ENCODE data around the gene TPST2. TPM values are rescaled to one million over a fixed set of nuclear protein-coding genes. Genes with fewer than 3 reads are reported as not detected.

Gene TPST2
- total RNA-seq, 4 donors from 2014 or later = 44.5 to 59.4 (median 51.9) TPM

DNA sequence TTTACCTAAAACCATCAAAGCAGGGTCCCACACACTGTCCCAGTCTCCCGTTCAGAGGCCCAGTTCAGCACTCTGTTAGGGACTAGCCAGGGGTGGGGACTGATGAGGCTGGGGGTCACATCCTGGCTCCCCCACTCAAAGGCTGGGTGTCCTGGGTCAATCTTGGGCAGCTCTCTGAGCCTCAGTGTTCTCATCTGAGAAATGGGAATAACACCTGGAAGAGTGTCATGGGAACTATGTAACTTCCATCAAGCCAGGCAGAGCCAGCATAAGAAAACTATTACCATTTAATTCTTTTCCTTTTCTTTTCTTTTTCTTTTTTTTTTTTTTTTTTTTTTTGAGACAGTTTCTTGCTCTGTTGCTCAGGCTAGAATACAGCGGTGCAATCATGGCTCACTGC lies 38.4 kb downstream of the TPST2 start:
- H3K36me3 ChIP-seq = no peaks in the 10 kb centered on the region
- TF ChIP-seq POLR2A (IDR thresholded peaks at IDR 0.05) (no peak), EP300 (IDR thresholded peaks at IDR 0.05) (no peak), POLR2AphosphoS5 (IDR thresholded peaks at IDR 0.05) (no peak)
- TF ChIP-seq, protein P1, sequence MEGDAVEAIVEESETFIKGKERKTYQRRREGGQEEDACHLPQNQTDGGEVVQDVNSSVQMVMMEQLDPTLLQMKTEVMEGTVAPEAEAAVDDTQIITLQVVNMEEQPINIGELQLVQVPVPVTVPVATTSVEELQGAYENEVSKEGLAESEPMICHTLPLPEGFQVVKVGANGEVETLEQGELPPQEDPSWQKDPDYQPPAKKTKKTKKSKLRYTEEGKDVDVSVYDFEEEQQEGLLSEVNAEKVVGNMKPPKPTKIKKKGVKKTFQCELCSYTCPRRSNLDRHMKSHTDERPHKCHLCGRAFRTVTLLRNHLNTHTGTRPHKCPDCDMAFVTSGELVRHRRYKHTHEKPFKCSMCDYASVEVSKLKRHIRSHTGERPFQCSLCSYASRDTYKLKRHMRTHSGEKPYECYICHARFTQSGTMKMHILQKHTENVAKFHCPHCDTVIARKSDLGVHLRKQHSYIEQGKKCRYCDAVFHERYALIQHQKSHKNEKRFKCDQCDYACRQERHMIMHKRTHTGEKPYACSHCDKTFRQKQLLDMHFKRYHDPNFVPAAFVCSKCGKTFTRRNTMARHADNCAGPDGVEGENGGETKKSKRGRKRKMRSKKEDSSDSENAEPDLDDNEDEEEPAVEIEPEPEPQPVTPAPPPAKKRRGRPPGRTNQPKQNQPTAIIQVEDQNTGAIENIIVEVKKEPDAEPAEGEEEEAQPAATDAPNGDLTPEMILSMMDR (IDR thresholded peaks at IDR 0.05) = no peak
- H3K4me1 ChIP-seq = peaks cover 42% of the 10 kb centered on the region
- no peak overlapping the region for H3K27ac ChIP-seq
- no peak for DNase-seq (ENCODE audit: low spot score in 2 of 2)
- no peak overlapping the region for H3K4me3 ChIP-seq
- 92% methylated on average over 2 of the region's 2 CpGs for WGBS
- no peaks in the 10 kb centered on the region for H3K9me3 ChIP-seq
- H3K27me3 ChIP-seq = no peaks in the 10 kb centered on the region

DNA sequence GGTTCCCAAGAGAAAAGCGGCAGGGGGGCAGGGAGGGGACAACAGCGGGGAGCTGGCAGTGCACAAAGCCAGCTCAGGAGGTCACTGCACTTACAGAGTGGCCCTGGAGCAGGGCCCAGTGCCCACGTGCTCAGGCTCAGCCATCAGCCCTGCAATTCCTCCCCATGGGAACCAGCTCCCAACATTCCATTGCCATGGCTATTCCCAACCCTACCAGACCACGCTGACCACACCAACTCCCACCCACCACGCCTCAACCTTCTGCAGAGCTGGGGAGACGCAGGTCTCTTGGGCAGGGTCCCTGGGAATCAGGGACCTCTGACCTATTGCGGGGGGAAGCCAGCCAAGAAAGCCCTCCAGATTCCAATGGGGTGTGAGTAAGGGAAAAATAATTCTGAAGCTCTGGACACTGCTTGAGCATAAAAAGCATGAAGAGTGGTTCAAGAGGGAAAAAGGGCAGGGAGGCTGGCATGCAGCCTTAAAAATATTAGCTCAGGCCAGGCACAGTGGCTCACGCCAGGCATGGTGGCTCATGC lies 39.4 kb downstream of the TPST2 start:
- Histone ChIP-seq H3K9me3 (no peaks in the 10 kb centered on the region), H3K4me1 (peaks cover 47% of the 10 kb centered on the region), H3K4me3 (no peak overlapping the region), H3K27ac (no peak overlapping the region), H3K36me3 (no peaks in the 10 kb centered on the region), H3K27me3 (no peaks in the 10 kb centered on the region)
- DNase-seq (ENCODE audit: low spot score in 2 of 2) = no peak
- 76% methylated on average over 4 of the region's 8 CpGs for WGBS
- TF ChIP-seq POLR2AphosphoS5 (IDR thresholded peaks at IDR 0.05) = no peak
- no peak for TF ChIP-seq EP300 (IDR thresholded peaks at IDR 0.05)
- TF ChIP-seq POLR2A (IDR thresholded peaks at IDR 0.05) = no peak
- TF ChIP-seq, protein P1 (IDR thresholded peaks at IDR 0.05) = no peak

DNA sequence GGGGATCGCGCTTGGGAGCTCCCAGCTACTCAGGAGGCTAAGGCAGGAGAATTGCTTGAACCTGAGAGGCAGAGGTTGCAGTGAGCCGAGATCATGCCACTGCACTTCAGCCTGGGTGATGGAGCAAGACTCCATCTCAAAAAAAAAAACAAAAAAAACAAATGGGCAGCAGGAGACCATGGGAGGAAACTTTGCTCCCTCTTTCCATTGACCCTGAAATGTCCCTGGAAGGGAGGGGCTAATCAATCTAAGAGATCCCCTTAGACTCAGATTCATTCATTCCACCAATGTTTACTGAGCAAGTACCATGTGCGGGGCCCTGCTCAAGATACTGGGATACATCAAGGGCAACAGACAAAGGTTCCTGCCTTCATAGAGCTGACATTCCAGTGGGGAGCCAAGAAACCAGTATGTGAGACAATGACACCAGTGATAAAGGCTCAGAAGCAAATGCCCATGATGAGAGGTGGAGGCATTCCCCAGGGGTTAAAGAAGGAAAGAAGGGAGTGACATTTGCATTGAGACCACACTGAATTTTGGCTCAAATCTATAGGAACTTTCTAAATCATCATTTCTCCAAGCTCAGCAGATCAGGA lies 39.9 kb downstream of the TPST2 start:
- Histone ChIP-seq H3K36me3 (no peaks in the 10 kb centered on the region), H3K4me1 (peaks cover 47% of the 10 kb centered on the region), H3K27ac (no peak overlapping the region), H3K27me3 (no peaks in the 10 kb centered on the region), H3K9me3 (no peaks in the 10 kb centered on the region), H3K4me3 (no peak overlapping the region)
- 91% methylated on average over 4 of the region's 4 CpGs for WGBS
- no peak for TF ChIP-seq EP300 (IDR thresholded peaks at IDR 0.05)
- no peak for TF ChIP-seq POLR2A (IDR thresholded peaks at IDR 0.05)
- TF ChIP-seq POLR2AphosphoS5 (IDR thresholded peaks at IDR 0.05) = no peak
- TF ChIP-seq, protein P1 (IDR thresholded peaks at IDR 0.05) = no peak
- DNase-seq (ENCODE audit: low spot score in 2 of 2) = no peak

DNA sequence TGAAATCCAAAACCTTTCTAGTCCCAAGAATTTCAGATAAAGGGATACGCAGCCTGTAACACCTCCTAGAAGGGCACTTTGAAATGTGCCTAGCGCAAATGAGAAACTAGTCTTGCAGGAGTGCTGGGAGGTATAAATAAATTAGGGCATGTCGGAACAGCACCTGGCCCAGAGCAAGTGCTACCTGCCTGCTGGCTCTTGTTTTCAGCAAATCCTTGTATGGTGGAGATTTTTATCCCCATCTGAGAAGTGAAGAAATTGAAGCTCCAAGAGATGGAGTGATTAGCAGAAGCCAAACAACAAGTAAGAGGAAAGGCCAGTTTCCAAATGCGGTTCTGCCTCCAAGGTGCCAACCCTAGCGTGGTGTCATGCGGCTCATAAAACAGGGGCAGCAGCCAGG lies 40.9 kb downstream of the TPST2 start:
- peaks cover 1% of the 10 kb centered on the region for H3K36me3 ChIP-seq
- no peak for DNase-seq (ENCODE audit: low spot score in 2 of 2)
- H3K9me3 ChIP-seq = no peaks in the 10 kb centered on the region
- 42% methylated on average over 6 of the region's 6 CpGs for WGBS
- H3K4me1 ChIP-seq = peaks cover 42% of the 10 kb centered on the region
- H3K4me3 ChIP-seq = no peak overlapping the region
- peak overlapping the region; percentile 69 for H3K27ac ChIP-seq
- TF ChIP-seq POLR2A (IDR thresholded peaks at IDR 0.05) (no peak), POLR2AphosphoS5 (IDR thresholded peaks at IDR 0.05) (peak in 1 of 3 donors; percentile 42)
- no peaks in the 10 kb centered on the region for H3K27me3 ChIP-seq

DNA sequence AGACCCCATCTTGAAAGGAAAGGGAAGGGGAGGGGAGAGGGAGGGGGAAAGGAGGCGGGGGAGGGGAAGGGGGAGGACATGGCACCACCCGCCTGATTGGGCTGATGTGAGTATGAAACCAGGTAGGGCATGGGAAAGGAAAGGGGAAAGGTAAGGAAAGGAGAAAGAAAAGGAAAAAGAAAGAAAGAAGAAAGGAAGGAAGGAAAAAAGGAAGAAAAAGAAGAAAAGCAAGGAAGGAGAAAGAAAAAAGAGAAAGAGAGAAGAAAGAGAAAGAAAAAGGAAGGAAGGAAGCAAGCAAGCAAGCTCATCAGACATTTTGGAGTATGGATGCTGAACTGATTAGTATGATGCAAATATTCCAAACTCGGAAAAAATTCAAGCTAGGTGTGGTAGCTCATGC lies 41.6 kb downstream of the TPST2 start:
- Histone ChIP-seq H3K36me3 (peaks cover 8% of the 10 kb centered on the region), H3K27ac (peak overlapping the region; percentile 9), H3K4me3 (no peak overlapping the region), H3K27me3 (no peaks in the 10 kb centered on the region), H3K4me1 (peaks cover 40% of the 10 kb centered on the region), H3K9me3 (no peaks in the 10 kb centered on the region)
- no peak for DNase-seq (ENCODE audit: low spot score in 2 of 2)
- TF ChIP-seq POLR2AphosphoS5 (IDR thresholded peaks at IDR 0.05) (no peak), POLR2A (IDR thresholded peaks at IDR 0.05) (no peak), EP300 (IDR thresholded peaks at IDR 0.05) (no peak)
- TF ChIP-seq, protein P1 (IDR thresholded peaks at IDR 0.05) = no peak
- 62% methylated on average over 3 of the region's 3 CpGs for WGBS
